ENCODE data around the gene CSF1.
A peak's percentile ranks its signal among the peaks of the same experiment; 100 is the strongest.

The CSF1 gene

GRCh38 chr1:109931189-109931731 lies 20.6 kb downstream of the CSF1 start:
- Histone ChIP-seq H3K27ac (peak overlapping the region; percentile 56 to 93), H3K4me3 (no peak overlapping the region)
- TF ChIP-seq CTCF (IDR thresholded peaks at IDR 0.05): no peak
- DNase-seq (ENCODE audit: low spot score): peak; percentile 93

- peak overlapping the region in 1 of 2 donors; percentile 93 for H3K27ac ChIP-seq
These were observed 21.4 kb downstream of the CSF1 start for GRCh38 chr1:109931911-109932636.

GRCh38 chr1:109932679-109933078 lies 22.0 kb downstream of the CSF1 start:
- DNase-seq (ENCODE audit: low spot score): no peak
- H3K4me3 ChIP-seq: no peak overlapping the region
- TF ChIP-seq CTCF (IDR thresholded peaks at IDR 0.05): no peak
- no peak overlapping the region for H3K27ac ChIP-seq

More at GRCh38 chr1:109931911-109932636, 21.4 kb downstream of the CSF1 start:
- H3K4me3 ChIP-seq: no peak overlapping the region
- DNase-seq (ENCODE audit: low spot score): no peak
- no peak for TF ChIP-seq CTCF (IDR thresholded peaks at IDR 0.05)

- TF ChIP-seq CTCF (IDR thresholded peaks at IDR 0.05): no peak
- Histone ChIP-seq H3K27ac (peak overlapping the region in 1 of 2 donors; percentile 50), H3K4me3 (no peak overlapping the region)
- DNase-seq (ENCODE audit: low spot score): no peak
These were observed 23.4 kb downstream of the CSF1 start for GRCh38 chr1:109933856-109934711.

- Histone ChIP-seq H3K4me3 (no peak overlapping the region), H3K27ac (no peak overlapping the region)
- DNase-seq (ENCODE audit: low spot score): no peak
- no peak for TF ChIP-seq CTCF (IDR thresholded peaks at IDR 0.05)
These were observed 24.8 kb downstream of the CSF1 start for GRCh38 chr1:109935451-109935900.

- DNase-seq (ENCODE audit: low spot score): no peak
- H3K27ac ChIP-seq: no peak overlapping the region
- H3K4me3 ChIP-seq: no peak overlapping the region
- TF ChIP-seq CTCF (IDR thresholded peaks at IDR 0.05): no peak
These were observed 27.1 kb downstream of the CSF1 start for GRCh38 chr1:109937738-109938137.
